ENCODE measurements around the gene TTYH3.
"Not testable (repeated sequence)": the region's sequence is repeated elsewhere in the genome, so short reads cannot be mapped to it uniquely, and the experiment has no call there.

The TTYH3 gene

DNA sequence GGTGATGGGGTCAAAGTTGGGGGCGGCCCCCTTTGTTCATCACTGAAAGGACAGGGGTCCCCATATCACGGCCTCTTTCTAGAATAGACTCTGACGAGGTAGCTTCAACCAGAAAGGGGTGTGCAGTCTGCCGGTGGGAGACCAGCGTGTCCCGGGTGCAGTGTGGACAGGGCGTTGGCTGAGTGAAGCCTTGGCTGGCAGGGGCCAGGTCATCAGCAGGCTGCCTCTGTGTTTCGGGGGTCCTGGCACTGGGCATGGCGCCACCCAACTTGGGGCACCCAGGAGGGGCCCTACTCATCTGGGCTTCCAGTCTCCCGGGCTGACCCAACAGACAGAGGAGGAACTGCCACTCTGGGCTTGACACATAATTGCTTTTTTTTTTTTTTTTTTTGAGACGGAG is 52.7 kb downstream of the TTYH3 start:
- H3K36me3 Mint-ChIP-seq: no peaks in the 10 kb centered on the region
- H3K27ac Mint-ChIP-seq: no peak overlapping the region
- H3K4me1 Mint-ChIP-seq (ENCODE audit: low read depth): peaks cover 7% of the 10 kb centered on the region
- no peaks in the 10 kb centered on the region for H3K9me3 Mint-ChIP-seq (ENCODE audit: low read depth)
- H3K27me3 Mint-ChIP-seq: peaks cover 13% of the 10 kb centered on the region
- H3K4me3 Mint-ChIP-seq: no peak overlapping the region

DNA sequence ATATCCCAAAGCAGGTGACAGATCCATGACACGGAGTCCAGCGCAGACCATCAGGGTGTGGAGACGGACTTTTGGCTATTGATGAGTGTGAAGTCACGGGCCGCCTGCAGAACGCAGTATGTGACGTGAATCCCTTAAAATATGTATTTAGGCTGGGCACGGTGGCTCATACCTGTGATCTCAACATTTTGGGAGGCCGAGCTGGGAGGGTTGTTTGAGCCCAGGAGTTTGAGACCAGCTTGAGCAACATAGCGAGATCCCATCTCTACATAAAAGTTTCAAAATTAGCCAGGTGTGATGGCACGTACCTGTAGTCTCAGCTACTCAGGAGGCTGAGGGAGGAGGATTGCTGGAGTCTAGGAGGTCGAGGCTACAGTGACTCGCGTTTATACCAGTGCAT is 54.3 kb downstream of the TTYH3 start:
- H3K27ac Mint-ChIP-seq: no peak overlapping the region

DNA sequence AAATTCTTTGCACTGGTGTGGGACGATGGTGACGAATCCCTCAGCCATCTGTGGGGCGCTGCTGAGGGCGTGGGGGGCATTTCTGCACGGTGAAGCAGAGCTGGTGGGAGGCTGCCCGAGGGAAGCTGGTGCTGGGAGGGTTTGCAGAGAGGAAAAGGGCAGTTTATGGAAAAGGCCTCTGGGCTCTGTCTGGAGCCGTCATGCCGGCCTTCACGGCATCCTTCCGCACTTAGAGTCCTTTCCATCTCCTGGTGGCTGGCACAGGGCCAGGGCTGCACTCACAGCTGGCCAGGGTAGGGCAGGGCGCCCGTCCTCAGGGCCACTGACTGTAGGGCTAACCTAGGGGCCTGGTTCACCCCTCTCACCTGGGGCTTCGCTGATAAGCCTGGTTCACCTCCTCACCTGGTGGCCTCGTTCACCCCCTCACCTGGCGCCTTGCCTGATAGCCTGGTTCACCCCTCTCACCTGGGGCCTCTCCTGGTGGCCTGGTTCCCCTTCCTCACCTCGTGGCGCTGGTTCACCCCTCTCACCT is 55.6 kb downstream of the TTYH3 start:
- Mint-ChIP-seq H3K36me3 (no peaks in the 10 kb centered on the region), H3K4me1 (ENCODE audit: low read depth) (peaks cover 7% of the 10 kb centered on the region), H3K9me3 (ENCODE audit: low read depth) (no peaks in the 10 kb centered on the region), H3K27me3 (peaks cover 17% of the 10 kb centered on the region), H3K4me3 (no peak overlapping the region), H3K27ac (no peak overlapping the region)

More for the DNA sequence above, 54.3 kb downstream of the TTYH3 start:
- H3K27me3 Mint-ChIP-seq: peaks cover 17% of the 10 kb centered on the region
- H3K36me3 Mint-ChIP-seq: no peaks in the 10 kb centered on the region
- H3K4me1 Mint-ChIP-seq (ENCODE audit: low read depth): peaks cover 7% of the 10 kb centered on the region
- H3K9me3 Mint-ChIP-seq (ENCODE audit: low read depth): no peaks in the 10 kb centered on the region
- H3K4me3 Mint-ChIP-seq: no peak overlapping the region

DNA sequence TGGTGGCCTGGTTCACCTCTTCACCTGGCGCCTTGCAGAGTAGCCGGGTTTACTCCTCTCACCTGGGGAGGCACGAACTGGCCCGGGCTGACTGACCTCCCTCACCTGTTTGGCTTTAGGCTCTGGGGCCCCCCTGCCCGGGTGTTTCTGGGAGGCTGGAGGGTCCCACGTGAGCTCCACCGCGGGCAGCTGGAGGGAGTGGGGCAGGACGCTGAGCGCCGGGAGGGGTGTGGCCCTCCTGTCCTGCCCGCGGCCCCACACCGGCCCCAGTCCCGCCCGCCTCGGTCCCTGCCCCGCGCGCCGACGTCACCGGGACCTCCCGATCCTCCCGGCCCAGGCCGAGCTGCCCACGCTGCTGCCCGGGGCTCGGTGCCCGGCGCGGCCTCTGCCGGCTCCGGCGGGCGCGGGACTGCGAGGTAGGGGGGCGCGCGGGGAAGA is 56.1 kb downstream of the TTYH3 start, which contains the start of gene AMZ1:
TSS of gene AMZ1 (plus strand) at position 322 of the 438 bp plus-strand sequence. CDS start 12,250 bp downstream, outside the sequence.
- Mint-ChIP-seq H3K4me3 (peak within 1 kb of the TSS; percentile 60), H3K36me3 (no peaks in the 10 kb centered on the region), H3K9me3 (ENCODE audit: low read depth) (no peaks in the 10 kb centered on the region), H3K27me3 (peaks cover 17% of the 10 kb centered on the region), H3K27ac (no peak within 1 kb of the TSS), H3K4me1 (ENCODE audit: low read depth) (peaks cover 7% of the 10 kb centered on the region)

DNA sequence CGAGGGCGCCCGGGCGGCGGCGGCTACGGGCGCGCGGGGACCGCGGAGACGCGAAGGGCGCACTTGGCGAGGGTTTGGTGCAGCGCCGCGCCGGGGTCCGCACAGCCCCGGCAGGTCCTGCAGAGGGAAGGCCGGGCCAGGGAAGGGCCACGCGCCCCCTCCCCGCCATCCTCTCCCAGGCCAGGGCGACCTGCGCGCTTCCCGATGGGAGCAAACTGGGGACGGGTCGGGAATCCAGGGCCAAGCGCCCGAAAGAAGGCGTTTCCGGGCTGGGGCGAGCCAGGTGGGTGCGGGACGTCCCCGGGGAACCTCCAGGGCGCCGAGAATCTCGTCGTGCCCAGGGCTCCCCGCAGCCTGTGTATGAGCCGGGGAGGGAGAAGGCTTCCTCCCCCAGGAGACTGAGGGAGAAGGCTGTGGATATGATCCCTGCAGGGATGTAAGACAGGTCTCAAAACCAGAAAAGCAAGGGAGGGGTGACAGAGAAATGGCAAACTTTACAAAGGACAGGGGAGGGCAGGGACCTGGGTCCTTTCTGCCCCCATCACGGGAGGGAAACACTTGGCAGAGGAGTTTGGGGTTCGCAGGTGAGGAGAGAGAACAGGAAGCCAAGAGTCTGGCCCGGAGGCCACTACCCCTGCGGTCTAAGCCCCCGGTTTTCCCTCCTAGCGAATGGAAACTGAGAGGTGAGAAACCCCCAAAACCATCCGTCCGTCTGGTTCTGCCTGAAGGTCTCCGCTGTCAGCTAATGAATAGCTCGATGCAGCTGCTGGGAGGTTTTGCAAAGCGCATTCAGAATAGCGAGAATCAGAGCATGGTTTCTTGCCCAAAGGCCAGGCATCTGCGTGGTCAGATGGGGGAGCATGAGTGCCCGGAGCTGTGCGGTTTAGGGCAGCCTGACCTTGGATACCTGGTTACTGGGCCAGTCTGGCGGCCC is 56.9 kb downstream of the TTYH3 start:
- peaks cover 7% of the 10 kb centered on the region for H3K4me1 Mint-ChIP-seq (ENCODE audit: low read depth)
- peaks cover 17% of the 10 kb centered on the region for H3K27me3 Mint-ChIP-seq
- no peaks in the 10 kb centered on the region for H3K9me3 Mint-ChIP-seq (ENCODE audit: low read depth)
- peak overlapping the region; percentile 60 for H3K4me3 Mint-ChIP-seq
- no peaks in the 10 kb centered on the region for H3K36me3 Mint-ChIP-seq
- H3K27ac Mint-ChIP-seq: no peak overlapping the region

DNA sequence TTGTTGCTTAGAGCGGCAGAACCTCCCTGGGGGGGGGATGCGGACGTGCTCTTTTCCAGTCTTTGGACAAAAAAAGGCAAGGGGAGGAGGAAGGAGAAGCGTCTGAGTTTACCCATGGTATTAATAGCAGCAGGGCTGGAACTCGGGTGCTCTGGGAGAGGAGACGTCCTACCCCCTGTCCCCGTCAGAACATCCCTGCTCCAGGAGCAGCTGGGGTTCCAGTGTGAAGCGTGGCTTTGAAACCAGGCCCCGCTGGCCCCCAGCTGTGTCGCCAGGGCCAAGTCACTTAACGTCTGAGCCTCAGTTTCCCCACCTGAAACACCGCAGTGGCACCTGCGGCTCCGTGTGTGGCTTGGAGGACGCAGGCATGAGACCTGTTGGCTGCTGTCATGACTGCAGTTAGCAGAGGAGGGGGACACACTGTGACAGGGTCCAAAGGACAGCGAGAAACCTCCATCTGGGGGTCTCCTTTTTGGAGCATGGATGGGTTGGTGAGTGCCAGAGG is 57.6 kb downstream of the TTYH3 start:
- Mint-ChIP-seq H3K4me1 (ENCODE audit: low read depth) (peaks cover 7% of the 10 kb centered on the region), H3K9me3 (ENCODE audit: low read depth) (no peaks in the 10 kb centered on the region), H3K27ac (no peak overlapping the region), H3K36me3 (no peaks in the 10 kb centered on the region), H3K27me3 (peaks cover 17% of the 10 kb centered on the region), H3K4me3 (no peak overlapping the region)

DNA sequence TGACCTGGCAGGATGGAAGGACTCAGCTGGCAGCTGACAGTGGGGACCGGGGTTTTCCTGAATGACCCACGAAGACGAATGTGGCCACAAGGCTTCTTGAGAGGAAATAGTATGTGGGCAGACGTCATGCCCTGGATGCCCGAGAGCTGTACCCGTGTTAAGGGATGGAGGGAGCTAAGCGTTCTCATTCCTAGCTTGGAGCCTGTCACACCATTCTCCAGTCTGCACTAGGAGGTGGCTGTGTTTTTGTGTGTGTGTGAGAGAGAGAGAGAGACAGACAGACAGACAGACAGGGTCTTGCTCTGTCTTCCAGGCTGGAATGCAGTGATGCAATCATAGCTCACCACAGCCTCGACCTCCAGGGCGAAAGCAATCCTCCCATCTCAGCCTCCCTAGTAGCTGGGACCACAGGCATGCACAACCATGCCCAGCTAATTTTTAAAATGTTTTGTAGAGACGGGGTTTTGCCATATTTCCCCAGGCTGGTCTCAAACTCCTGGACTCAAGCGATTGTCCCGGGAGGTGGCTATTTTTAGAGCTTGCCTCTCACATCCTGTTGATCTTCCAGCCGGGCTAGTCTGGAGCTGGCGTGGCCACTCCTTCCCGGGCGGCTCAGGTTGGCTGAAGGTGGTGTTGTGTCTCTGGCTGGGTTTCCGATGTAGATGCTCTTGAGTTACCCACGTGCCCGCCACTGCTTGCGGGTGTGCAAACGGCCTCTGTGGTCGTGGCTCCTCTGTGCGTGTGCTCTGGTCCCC is 58.3 kb downstream of the TTYH3 start:
- peaks cover 17% of the 10 kb centered on the region for H3K27me3 Mint-ChIP-seq
- H3K36me3 Mint-ChIP-seq: no peaks in the 10 kb centered on the region
- H3K4me1 Mint-ChIP-seq (ENCODE audit: low read depth): peaks cover 7% of the 10 kb centered on the region
- no peak overlapping the region for H3K27ac Mint-ChIP-seq
- no peaks in the 10 kb centered on the region for H3K9me3 Mint-ChIP-seq (ENCODE audit: low read depth)
- H3K4me3 Mint-ChIP-seq: no peak overlapping the region

DNA sequence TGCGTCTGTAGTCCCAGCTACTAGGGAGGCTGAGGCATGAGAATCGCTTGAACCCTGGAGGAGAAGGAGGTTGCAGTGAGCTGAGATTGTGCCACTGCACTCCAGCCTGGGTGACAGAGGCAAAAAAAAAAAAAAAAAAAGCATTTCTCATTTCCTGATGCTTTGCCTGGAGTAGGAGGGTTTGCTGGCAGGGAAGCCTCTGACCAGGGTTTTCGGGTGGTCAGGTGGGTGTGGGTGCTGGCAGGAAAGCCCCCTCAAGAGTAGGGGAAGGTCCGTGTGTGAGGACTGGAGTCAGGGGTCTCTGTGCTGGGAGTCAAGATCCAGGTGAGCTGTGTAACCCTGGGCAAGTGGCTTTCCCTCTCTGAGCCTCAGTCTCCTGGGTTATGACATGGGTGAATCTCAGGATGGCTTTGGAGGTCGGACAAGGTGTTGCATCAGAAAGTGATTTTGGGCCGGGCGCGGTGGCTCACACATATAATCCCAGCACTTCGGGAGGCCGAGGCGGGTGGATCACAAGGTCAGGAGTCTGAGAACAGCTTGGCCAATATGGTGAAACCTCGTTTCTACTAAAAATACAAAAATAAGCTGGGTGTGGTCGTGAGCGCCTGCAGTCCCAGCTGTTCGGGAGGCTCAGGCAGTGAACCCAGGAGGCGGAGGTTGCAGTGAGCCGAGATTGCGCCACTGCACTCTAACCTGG is 59.4 kb downstream of the TTYH3 start:
- H3K4me1 Mint-ChIP-seq (ENCODE audit: low read depth): peaks cover 7% of the 10 kb centered on the region
- no peaks in the 10 kb centered on the region for H3K36me3 Mint-ChIP-seq
- peaks cover 14% of the 10 kb centered on the region for H3K27me3 Mint-ChIP-seq
- no peak overlapping the region for H3K27ac Mint-ChIP-seq
- no peaks in the 10 kb centered on the region for H3K9me3 Mint-ChIP-seq (ENCODE audit: low read depth)
- H3K4me3 Mint-ChIP-seq: no peak overlapping the region

DNA sequence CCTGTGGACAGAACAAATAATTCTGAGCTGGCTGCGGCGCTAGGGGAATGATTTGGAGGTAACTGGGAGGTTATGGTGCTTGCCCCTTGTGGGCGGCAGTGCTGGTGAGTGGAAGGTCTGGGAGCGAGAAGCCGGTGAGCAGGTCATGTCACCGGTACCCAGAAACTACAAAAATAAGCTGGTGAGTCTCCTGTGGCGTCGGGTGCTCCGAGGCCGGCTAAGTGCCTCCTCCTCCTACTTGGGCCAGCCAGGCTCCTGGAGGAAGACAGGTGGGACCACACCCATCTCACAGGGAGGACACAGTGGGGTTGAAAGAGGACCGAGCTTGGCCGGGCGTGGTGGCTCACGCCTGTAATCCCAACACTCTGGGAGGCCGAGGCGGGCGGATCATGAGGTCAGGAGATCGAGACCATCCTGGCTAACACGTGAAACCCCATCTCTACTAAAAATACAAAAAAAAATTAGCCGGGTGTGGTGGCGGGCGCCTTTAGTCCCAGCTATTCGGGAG is 60.2 kb downstream of the TTYH3 start:
- H3K9me3 Mint-ChIP-seq (ENCODE audit: low read depth); H3K36me3 Mint-ChIP-seq; H3K4me1 Mint-ChIP-seq (ENCODE audit: low read depth); H3K4me3 Mint-ChIP-seq: not testable (repeated sequence)
- Mint-ChIP-seq H3K27me3 (peaks cover 11% of the 10 kb centered on the region), H3K27ac (peak overlapping the region; percentile 34)

DNA sequence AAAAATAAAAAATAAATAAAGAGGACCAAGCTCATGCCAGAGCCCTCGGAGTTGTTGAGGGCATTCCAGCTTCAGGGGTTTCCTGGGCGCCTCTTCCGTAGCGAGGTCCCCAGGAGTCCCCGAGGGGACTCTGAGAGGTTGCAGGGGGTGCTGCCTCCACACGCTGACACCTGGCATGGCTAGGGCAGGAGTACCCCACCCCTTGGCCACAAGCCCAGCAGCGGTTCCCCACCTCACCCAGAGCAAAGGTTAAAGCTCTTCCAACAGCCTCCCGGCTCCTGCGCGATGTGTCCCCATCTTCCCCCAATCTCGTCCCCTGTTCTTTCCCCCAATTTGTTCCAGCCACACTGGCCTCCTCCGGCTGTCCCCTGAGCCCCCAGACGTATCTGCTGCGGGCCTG is 60.8 kb downstream of the TTYH3 start:
- Mint-ChIP-seq H3K27ac (no peak overlapping the region), H3K36me3 (no peaks in the 10 kb centered on the region), H3K27me3 (peaks cover 11% of the 10 kb centered on the region), H3K4me1 (ENCODE audit: low read depth) (peaks cover 7% of the 10 kb centered on the region), H3K9me3 (ENCODE audit: low read depth) (no peaks in the 10 kb centered on the region), H3K4me3 (no peak overlapping the region)

DNA sequence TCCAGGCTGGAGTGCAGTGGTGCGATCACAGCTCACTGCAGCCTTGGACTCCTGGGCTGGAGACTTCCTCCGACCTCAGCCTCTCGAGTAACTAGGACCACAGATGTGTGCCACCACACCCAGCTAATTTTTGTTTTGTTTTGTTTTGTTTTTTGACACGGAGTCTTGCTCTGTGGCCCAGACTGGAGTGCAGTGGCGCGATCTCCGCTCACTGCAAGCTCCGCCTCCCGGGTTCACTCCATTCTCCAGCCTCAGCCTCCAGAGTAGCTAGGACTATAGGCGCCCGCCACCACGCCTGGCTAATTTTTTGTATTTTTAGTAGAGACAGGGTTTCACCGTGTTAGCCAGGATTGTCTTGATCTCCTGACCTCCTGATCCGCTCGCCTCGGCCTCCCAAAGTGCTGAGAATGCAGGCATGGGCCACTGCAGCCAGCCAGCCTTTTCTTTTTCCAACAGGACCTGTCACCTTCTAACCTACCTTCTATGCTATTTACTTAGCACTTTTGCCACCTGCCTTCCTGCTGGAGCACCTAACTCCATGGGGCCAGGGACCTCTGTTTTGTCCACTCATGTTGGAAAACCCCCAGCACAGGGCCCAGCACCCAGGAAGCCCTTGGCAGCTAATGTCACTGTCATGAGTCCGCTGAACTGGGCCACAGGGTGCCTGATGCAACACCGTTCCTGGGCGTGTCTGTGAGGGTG is 61.8 kb downstream of the TTYH3 start:
- not testable (repeated sequence) for H3K9me3 Mint-ChIP-seq (ENCODE audit: low read depth); H3K27ac Mint-ChIP-seq; H3K4me3 Mint-ChIP-seq

DNA sequence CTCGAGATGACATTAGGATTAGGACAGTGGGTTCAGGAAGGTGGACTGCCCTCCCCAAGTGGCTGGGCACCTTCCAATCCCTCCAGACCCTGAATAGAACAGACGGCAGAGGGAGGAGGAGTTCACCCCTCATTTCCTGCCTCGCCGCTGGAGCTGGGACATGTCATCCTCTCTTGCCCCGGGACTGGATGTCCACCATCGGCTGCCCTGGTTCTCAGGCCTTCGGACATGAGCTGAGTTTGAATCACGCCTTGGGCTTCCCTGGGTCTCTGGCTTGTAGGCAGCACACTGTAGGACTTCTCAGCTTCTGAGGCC is 62.3 kb downstream of the TTYH3 start:
- H3K9me3 Mint-ChIP-seq (ENCODE audit: low read depth); H3K27ac Mint-ChIP-seq; H3K4me3 Mint-ChIP-seq: not testable (repeated sequence)

More for the DNA sequence above, 61.8 kb downstream of the TTYH3 start:
- H3K36me3 Mint-ChIP-seq: not testable (repeated sequence)
- peaks cover 13% of the 10 kb centered on the region for H3K4me1 Mint-ChIP-seq (ENCODE audit: low read depth)
- peaks cover 11% of the 10 kb centered on the region for H3K27me3 Mint-ChIP-seq

DNA sequence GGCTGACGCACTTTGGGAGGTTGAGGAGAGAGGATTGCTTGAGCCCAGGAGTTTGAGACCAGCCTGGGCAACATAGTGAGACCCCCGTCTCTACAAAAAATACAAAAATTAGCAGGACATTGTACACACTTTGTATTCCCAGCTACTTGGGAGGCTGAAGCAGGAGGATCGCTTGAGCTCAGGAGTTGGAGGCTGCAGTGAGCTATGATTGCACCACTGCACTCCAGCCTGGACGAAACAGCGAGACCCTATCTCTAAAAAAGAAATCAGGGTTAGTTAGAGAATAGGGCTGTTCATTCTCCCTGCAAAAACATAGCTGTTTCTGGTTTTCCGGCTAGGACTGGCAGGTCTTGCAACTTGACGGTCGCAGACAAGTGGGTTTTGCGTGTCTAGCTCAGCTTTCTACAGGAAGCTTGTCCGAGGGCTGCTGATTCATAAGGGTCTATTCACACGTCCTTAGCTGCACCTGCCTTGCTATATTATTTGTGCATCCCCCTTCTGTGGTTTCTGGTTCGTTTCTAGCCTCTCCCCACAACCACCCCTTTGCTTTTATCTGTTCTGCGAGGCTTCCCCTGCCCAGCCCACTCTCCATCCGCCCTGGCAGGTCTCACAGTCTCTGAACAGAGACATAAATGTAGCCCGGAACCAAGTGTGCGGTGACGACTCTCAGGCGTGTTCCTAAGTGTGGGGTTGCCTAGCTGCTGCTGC is 66.9 kb downstream of the TTYH3 start:
- H3K27ac Mint-ChIP-seq: peak overlapping the region; percentile 54
- no peaks in the 10 kb centered on the region for H3K36me3 Mint-ChIP-seq
- no peaks in the 10 kb centered on the region for H3K27me3 Mint-ChIP-seq
- H3K4me1 Mint-ChIP-seq (ENCODE audit: low read depth): peaks cover 25% of the 10 kb centered on the region
- peak overlapping the region; percentile 63 for H3K4me3 Mint-ChIP-seq
- no peaks in the 10 kb centered on the region for H3K9me3 Mint-ChIP-seq (ENCODE audit: low read depth)

More for the DNA sequence above, 62.3 kb downstream of the TTYH3 start:
- H3K27me3 Mint-ChIP-seq, H3K36me3 Mint-ChIP-seq: not testable (repeated sequence)
- peaks cover 14% of the 10 kb centered on the region for H3K4me1 Mint-ChIP-seq (ENCODE audit: low read depth)
